Measurements from ENCODE around the gene SPAG17. TPM values are rescaled to one million over a fixed set of nuclear protein-coding genes. Genes with fewer than 3 reads are reported as not detected.
A peak's percentile ranks its signal among the peaks of the same experiment; 100 is the strongest.

The SPAG17 gene
- total and polyA plus RNA-seq, 2 donors from 2014 or later = 8.7 to 10.4 TPM

DNA sequence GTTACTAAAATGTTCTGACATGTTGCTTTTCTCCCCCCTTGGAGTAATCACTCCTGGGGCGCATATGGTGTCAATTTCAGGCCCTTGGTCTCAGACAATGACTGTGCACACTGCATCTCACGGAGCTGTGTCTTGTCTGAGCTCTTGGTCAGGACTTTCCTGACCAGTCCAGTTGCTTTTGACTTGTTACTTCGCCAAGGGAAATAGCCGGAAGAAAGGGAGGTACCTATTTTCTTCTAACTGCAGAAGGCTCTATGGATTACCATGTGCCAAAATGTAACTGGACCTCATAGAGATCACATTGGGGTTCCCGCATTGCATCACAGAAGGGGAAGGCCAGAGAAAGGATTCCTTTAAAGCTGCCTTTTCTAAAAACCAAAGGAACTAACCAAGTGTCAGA, 68.6 kb downstream of the SPAG17 start:
- FAIRE-seq (no peak), DNase-seq (peak in 1 of 5 donors; percentile 30)
- no peak overlapping the region for H3K27ac ChIP-seq (ENCODE audit: low read depth in 2 of 2, low read length in 2 of 2)
- no peaks in the 10 kb centered on the region for H3K27me3 ChIP-seq (ENCODE audit: control insufficient read depth, insufficient read depth, low read length)
- TF ChIP-seq, protein P1, sequence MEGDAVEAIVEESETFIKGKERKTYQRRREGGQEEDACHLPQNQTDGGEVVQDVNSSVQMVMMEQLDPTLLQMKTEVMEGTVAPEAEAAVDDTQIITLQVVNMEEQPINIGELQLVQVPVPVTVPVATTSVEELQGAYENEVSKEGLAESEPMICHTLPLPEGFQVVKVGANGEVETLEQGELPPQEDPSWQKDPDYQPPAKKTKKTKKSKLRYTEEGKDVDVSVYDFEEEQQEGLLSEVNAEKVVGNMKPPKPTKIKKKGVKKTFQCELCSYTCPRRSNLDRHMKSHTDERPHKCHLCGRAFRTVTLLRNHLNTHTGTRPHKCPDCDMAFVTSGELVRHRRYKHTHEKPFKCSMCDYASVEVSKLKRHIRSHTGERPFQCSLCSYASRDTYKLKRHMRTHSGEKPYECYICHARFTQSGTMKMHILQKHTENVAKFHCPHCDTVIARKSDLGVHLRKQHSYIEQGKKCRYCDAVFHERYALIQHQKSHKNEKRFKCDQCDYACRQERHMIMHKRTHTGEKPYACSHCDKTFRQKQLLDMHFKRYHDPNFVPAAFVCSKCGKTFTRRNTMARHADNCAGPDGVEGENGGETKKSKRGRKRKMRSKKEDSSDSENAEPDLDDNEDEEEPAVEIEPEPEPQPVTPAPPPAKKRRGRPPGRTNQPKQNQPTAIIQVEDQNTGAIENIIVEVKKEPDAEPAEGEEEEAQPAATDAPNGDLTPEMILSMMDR (IDR thresholded peaks at IDR 0.05; ENCODE audit: borderline replicate concordance, extremely low read depth, insufficient read depth) = no peak
- peaks cover 0 to 18% (median 14%) of the 10 kb centered on the region in 3 donors for H3K4me1 ChIP-seq (ENCODE audit: control insufficient read depth in 2 of 3, insufficient read depth in 2 of 3, low read depth in 1 of 3, low read length in 3 of 3)
- intact Hi-C loops (cut with DNase I) = no loop called here
- no peaks in the 10 kb centered on the region for H3K9me3 ChIP-seq (ENCODE audit: control insufficient read depth in 2 of 3, insufficient read depth in 1 of 3, low read length in 3 of 3)
- H3K9ac ChIP-seq (ENCODE audit: low read length in 3 of 3) = no peak overlapping the region
- no peaks in the 10 kb centered on the region for H3K36me3 ChIP-seq (ENCODE audit: control insufficient read depth in 2 of 3, insufficient read depth in 3 of 3, low read length in 3 of 3)
- no peak overlapping the region for H3K4me3 ChIP-seq (ENCODE audit: low read length in 3 of 3)

DNA sequence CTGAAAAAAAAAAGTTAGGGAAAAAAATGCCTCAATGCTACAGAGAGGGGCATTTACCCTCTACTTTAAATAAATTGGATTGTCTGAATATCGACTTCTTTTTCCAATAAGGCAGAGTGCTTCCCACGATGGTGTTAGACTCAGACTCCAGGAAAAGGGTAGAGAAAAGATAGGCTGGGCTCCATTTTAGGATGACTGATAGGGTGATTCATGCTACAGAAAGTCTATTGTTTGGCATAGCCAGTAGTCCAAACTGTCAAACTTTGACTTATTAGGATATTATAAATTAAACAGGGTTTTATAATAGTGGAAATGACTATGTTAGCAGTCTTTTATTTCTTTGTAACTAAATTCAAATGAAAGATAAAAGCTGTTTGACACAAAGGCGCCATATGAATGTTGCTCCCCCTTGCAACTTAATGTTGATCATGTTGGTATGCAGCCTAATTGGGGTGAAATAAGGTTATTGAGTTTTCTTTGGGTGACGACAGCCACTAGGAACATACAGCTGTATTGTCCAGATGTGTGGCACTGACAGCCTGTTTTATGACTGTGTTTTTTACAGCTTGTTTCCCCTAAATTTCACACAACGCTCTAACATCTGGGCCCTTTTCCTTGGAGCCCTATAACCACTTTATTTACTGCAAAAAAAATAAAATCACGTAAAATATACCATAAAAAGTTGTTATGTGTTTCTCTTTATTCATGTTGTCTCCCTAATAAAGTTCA, 69.3 kb downstream of the SPAG17 start:
- intact Hi-C loops (cut with DNase I) = no loop called here
- H3K4me1 ChIP-seq (ENCODE audit: control insufficient read depth in 2 of 3, insufficient read depth in 2 of 3, low read depth in 1 of 3, low read length in 3 of 3) = peaks cover 0 to 15% (median 8%) of the 10 kb centered on the region in 3 donors
- H3K9ac ChIP-seq (ENCODE audit: low read length in 3 of 3) = no peak overlapping the region
- H3K27me3 ChIP-seq (ENCODE audit: control insufficient read depth, insufficient read depth, low read length) = no peaks in the 10 kb centered on the region
- H3K27ac ChIP-seq (ENCODE audit: low read depth in 2 of 2, low read length in 2 of 2) = no peak overlapping the region
- H3K36me3 ChIP-seq (ENCODE audit: control insufficient read depth in 2 of 3, insufficient read depth in 3 of 3, low read length in 3 of 3) = no peaks in the 10 kb centered on the region
- DNase-seq = peak in 1 of 5 donors; percentile 13
- no peak for FAIRE-seq
- no peak overlapping the region for H3K4me3 ChIP-seq (ENCODE audit: low read length in 3 of 3)
- no peaks in the 10 kb centered on the region for H3K9me3 ChIP-seq (ENCODE audit: control insufficient read depth in 2 of 3, insufficient read depth in 1 of 3, low read length in 3 of 3)
- TF ChIP-seq, protein P1 (IDR thresholded peaks at IDR 0.05; ENCODE audit: borderline replicate concordance, extremely low read depth, insufficient read depth) = no peak

DNA sequence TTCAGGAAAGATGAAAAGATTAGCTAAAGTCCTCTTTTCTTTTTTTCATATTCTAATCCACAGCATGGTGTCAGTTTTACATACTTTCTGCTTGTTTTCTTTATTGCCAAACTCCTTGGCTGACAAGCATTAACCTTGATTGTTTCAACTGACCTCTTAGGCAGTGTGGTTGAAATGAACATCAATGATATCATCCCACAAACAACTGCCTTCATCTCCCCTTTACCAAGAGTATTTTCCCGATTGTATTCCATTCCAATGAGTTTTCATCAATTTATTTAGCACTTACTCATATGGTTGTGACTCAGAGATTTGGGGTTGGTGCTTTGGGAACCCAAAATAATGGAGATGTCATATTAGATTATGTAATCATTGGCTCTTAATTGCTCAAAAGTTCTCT, 71.8 kb downstream of the SPAG17 start:
- Histone ChIP-seq H3K36me3 (ENCODE audit: control insufficient read depth in 2 of 3, insufficient read depth in 3 of 3, low read length in 3 of 3) (no peaks in the 10 kb centered on the region), H3K27me3 (ENCODE audit: control insufficient read depth, insufficient read depth, low read length) (no peaks in the 10 kb centered on the region), H3K9ac (ENCODE audit: low read length in 3 of 3) (no peak overlapping the region), H3K27ac (ENCODE audit: low read depth in 2 of 2, low read length in 2 of 2) (no peak overlapping the region), H3K9me3 (ENCODE audit: control insufficient read depth in 2 of 3, insufficient read depth in 1 of 3, low read length in 3 of 3) (no peaks in the 10 kb centered on the region), H3K4me3 (ENCODE audit: low read length in 3 of 3) (no peak overlapping the region), H3K4me1 (ENCODE audit: control insufficient read depth in 2 of 3, insufficient read depth in 2 of 3, low read depth in 1 of 3, low read length in 3 of 3) (peaks cover 0 to 5% (median 2%) of the 10 kb centered on the region in 3 donors)
- DNase-seq (no peak), FAIRE-seq (no peak)
- TF ChIP-seq, protein P1 (IDR thresholded peaks at IDR 0.05; ENCODE audit: borderline replicate concordance, extremely low read depth, insufficient read depth) = no peak
- intact Hi-C loops (cut with DNase I) = no loop called here

Data from kidney (tissue), 14 donors.